ENCODE data around the gene STPG3. TPM values are rescaled to one million over a fixed set of nuclear protein-coding genes. Genes with fewer than 3 reads are reported as not detected.

STPG3 gene
- total and polyA plus RNA-seq, 2 experiments from 2014 or later = 0.95 to 3.3 TPM

DNA sequence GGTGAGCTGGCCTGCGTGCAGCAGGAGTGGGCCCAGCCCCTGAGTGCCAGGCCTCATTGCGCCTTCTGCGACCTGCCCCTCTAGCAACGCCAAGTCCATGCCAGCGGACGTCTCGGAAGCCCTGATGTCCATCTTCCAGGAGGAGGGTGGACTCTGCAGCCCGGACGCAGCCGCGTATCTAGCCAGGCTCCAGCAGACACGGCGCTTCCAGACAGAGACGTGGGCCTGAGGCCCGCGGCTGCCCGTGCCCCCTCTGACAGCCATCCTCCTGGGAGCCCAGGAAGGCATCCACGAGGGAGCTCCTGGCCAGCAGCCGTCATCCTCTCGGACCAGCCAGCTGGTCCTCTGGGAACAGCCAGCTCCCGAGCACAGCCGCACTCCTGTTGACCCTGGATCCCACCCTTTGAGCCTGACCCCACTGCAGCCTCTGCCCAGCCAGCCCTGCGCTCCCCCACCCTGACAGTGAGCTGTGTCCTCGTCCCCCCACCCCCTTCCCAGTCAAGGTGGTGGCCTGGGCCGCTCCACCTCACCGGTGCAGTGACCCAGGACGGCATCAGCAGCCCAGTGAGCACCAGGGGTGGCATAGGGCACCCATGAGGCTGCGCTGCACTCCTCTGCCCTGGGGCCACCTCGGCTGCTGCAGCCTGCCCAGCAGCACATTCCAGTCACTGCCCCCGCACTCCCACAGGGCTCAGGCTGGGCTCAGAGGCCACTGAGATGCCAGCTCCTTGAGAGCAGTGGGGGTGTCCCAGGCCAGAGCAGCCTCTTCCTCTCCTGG is 34.7 kb upstream of the STPG3 start:
- Histone ChIP-seq H3K9me3 (ENCODE audit: low read depth) (no peaks in the 10 kb centered on the region), H3K36me3 (no peaks in the 10 kb centered on the region), H3K27me3 (no peaks in the 10 kb centered on the region), H3K4me3 (no peak overlapping the region), H3K27ac (no peak overlapping the region), H3K4me1 (ENCODE audit: low read depth) (peaks cover 25% of the 10 kb centered on the region)
- TF ChIP-seq, protein P1, sequence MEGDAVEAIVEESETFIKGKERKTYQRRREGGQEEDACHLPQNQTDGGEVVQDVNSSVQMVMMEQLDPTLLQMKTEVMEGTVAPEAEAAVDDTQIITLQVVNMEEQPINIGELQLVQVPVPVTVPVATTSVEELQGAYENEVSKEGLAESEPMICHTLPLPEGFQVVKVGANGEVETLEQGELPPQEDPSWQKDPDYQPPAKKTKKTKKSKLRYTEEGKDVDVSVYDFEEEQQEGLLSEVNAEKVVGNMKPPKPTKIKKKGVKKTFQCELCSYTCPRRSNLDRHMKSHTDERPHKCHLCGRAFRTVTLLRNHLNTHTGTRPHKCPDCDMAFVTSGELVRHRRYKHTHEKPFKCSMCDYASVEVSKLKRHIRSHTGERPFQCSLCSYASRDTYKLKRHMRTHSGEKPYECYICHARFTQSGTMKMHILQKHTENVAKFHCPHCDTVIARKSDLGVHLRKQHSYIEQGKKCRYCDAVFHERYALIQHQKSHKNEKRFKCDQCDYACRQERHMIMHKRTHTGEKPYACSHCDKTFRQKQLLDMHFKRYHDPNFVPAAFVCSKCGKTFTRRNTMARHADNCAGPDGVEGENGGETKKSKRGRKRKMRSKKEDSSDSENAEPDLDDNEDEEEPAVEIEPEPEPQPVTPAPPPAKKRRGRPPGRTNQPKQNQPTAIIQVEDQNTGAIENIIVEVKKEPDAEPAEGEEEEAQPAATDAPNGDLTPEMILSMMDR (IDR thresholded peaks at IDR 0.05; ENCODE audit: low read depth, low read length) = no peak
- no peak for DNase-seq (ENCODE audit: low read depth in 1 of 2, low spot score in 1 of 2)

DNA sequence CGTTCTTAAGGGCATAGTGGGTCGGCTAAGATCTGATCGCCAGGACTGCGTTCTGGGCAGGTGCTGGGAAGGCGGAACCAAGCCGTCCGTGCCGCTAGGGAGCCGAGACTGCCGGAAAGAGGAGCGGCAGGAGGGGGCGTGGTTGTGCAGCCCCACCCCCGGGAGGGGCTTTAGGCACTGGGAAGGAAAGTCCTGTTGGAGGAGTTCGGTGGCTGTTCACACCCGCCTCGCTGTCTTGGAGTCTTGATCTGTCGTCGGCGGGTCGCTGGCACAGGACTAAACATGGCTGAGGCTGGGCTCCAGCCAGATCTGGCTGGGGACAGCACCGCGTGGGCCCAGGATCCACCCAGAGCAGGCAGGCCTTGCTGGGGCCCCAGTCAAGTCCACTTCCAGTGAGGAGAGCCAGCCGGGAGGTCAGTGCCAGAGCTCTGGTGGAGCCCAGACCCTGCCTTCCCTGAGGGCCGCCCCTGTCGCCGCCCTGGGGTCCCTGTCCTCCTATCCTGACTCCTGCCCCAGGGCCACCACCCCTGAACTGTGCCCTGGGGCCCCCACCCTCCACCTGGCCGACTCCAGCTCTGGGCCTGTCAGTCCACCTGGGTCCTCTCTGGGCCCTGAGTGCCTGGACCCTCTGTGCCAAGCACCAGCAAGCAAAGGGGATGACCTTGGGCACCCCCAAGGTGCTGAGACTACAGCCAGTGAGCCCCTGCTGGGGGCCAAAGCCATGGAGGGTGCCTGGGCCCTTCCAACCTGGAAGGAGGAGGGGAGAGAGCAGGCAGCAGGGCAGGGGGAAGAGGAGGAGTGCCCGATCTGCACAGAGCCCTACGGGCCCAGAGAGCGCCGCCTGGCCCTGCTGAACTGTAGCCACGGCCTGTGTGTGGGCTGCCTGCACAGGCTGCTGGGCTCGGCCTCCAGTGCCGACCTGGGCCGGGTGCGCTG is 33.5 kb upstream of the STPG3 start:
- peak; percentile 24 to 76 for DNase-seq (ENCODE audit: low read depth in 1 of 2, low spot score in 1 of 2)
- TF ChIP-seq, protein P1 (IDR thresholded peaks at IDR 0.05; ENCODE audit: low read depth, low read length) = no peak
- no peaks in the 10 kb centered on the region for H3K9me3 ChIP-seq (ENCODE audit: low read depth)
- peaks cover 25% of the 10 kb centered on the region for H3K4me1 ChIP-seq (ENCODE audit: low read depth)
- no peak overlapping the region for H3K4me3 ChIP-seq
- no peaks in the 10 kb centered on the region for H3K27me3 ChIP-seq
- peak overlapping the region; percentile 90 for H3K27ac ChIP-seq
- no peaks in the 10 kb centered on the region for H3K36me3 ChIP-seq

DNA sequence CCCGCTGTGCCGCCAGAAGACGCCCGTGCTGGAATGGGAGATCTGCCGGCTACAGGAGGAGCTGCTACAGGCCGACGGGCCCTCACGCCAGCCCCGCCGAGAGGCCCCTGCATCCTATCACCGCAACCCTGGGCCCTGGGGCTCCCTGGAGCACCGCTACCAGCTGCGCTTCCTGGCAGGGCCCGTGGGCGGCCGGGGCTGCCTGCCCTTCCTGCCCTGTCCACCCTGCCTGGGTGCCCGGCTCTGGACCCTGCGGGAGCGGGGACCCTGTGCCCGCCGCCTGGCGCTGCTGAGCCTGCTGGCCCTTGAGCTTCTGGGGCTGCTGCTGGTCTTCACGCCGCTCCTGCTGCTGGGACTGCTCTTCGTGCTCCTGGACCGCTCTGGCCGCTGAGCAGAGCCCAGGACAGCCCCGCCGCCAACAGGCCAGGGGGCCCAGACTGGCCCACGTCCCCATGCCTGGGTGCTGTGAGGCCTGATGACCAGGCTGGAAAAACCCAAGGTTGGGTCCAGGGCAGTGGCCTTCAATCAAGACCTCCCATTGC is 32.8 kb upstream of the STPG3 start:
- Histone ChIP-seq H3K36me3 (no peaks in the 10 kb centered on the region), H3K27me3 (no peaks in the 10 kb centered on the region), H3K4me3 (no peak overlapping the region), H3K4me1 (ENCODE audit: low read depth) (peaks cover 31% of the 10 kb centered on the region), H3K27ac (peak overlapping the region; percentile 90), H3K9me3 (ENCODE audit: low read depth) (no peaks in the 10 kb centered on the region)
- TF ChIP-seq, protein P1 (IDR thresholded peaks at IDR 0.05; ENCODE audit: low read depth, low read length) = no peak
- DNase-seq (ENCODE audit: low read depth in 1 of 2, low spot score in 1 of 2) = no peak

DNA sequence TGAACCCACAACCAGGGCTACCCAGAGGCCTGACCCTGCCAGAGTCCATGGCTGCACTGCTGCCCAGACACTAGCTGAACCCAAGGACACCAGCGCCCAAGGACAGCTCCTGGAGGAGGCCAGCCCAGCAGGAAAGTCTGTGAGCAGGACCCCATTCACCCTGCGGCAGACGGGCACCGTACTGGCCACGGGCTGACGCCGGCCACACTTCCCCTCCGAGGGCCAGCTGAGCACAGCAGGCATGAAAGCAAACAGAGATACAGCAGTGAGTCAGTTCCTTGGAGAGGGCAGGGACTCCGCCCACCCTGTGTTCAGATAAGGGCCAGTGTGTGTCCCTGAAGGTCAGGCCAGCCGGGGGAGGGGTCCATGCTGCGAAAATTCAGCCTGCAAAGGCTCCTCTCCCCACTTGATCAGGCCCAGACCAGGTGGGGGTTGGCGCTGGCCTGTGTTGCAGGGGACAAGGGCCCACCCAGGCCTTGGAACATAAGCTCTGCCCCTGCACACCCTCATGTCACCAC is 32.3 kb upstream of the STPG3 start:
- TF ChIP-seq, protein P1 (IDR thresholded peaks at IDR 0.05; ENCODE audit: low read depth, low read length) = no peak
- Histone ChIP-seq H3K27ac (peak overlapping the region; percentile 90), H3K4me3 (no peak overlapping the region), H3K36me3 (no peaks in the 10 kb centered on the region), H3K9me3 (ENCODE audit: low read depth) (no peaks in the 10 kb centered on the region), H3K27me3 (no peaks in the 10 kb centered on the region), H3K4me1 (ENCODE audit: low read depth) (peaks cover 31% of the 10 kb centered on the region)
- peak; percentile 65 to 68 for DNase-seq (ENCODE audit: low read depth in 1 of 2, low spot score in 1 of 2)

DNA sequence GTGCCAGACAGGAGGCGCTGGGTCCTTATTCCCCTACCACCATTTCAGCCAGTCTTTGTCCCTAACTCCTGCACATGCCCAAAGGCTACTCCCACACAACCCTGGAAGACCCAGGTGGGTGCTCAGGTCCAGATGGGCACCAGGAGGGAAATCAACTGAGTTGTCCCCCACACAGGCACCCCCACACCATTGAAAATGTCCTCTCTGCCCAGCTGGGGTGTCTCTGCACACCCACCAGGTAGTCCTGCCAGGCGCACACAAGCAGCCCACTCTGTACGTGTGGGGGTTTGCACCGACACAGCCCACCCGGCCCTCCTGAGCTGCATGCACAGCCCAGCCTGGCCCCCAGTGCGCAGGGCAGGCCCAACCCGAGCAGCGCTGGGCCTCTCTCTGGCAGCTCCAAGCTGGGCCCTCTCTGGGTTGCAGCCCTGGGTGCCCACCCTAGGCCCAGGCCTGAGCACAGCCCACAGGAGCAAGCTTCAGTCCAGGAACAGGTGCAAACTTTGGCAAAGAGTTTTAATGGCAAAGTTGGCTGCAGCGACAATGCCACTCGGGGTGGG is 31.2 kb upstream of the STPG3 start:
- no peaks in the 10 kb centered on the region for H3K27me3 ChIP-seq
- no peak for DNase-seq (ENCODE audit: low read depth in 1 of 2, low spot score in 1 of 2)
- peak overlapping the region; percentile 80 for H3K27ac ChIP-seq
- no peak overlapping the region for H3K4me3 ChIP-seq
- TF ChIP-seq, protein P1 (IDR thresholded peaks at IDR 0.05; ENCODE audit: low read depth, low read length) = no peak
- no peaks in the 10 kb centered on the region for H3K9me3 ChIP-seq (ENCODE audit: low read depth)
- no peaks in the 10 kb centered on the region for H3K36me3 ChIP-seq
- H3K4me1 ChIP-seq (ENCODE audit: low read depth) = peaks cover 31% of the 10 kb centered on the region
